HS-27A (cell line): ENCODE results near the gene ZNF621.
"Not testable (repeated sequence)": the region's sequence is repeated elsewhere in the genome, so short reads cannot be mapped to it uniquely, and the experiment has no call there.

Source experiments
- DNase-seq: peaks from one replicate; pipeline ENCODE4 v3.0.0-alpha.2; 2012; ENCODE audit warnings: low read depth, missing footprints

Gene ZNF621

GRCh38 chr3:40534283-40534682, 9.5 kb downstream of the ZNF621 start:
- no peak for DNase-seq

DNA sequence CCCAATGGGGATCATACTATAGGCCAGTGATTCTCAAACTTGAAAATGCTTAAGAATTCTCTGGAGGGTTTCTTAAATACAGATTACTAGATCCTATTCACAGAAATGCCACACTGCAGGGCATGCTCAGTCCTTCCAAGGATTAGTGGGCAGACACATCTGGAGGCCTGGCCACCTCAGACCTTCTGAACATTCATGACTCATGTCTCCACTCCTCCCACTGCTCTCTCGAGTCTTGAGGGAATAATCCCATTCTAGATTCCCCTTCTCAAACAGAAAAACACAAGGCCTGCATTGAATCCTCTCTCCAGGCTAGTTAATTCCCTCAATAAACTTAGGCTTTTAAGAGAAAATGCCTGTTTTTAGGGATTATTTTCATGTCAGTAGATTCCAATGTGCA, 22.1 kb downstream of the ZNF621 start:
- peak; percentile 24 for DNase-seq

GRCh38 chr3:40550167-40550566, 25.4 kb downstream of the ZNF621 start:
- no peak for DNase-seq

- no peak for DNase-seq
These were observed 32.9 kb downstream of the ZNF621 start for GRCh38 chr3:40557575-40558161.

DNA sequence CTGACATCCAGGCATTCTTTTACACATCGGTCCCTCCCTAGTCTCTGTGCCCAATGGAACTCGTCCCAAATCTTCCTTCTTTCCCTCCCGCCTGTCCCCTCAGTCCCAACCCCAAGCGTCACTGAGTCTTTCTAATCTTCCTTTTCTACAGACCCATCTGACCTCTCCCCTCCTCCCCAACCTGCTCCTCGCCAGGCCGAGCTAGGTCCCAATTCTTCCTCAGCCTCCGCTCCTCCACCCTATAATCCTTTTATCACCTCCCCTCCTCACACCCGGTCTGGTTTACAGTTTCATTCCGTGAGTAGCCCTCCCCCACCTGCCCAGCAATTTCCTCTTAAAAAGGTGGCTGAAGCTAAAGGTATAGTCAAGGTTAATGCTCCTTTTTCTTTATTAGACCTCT, 37.7 kb downstream of the ZNF621 start:
- DNase-seq, result not testable (repeated sequence)

GRCh38 chr3:40565629-40566028, 40.9 kb downstream of the ZNF621 start:
- not testable (repeated sequence) for DNase-seq

DNA sequence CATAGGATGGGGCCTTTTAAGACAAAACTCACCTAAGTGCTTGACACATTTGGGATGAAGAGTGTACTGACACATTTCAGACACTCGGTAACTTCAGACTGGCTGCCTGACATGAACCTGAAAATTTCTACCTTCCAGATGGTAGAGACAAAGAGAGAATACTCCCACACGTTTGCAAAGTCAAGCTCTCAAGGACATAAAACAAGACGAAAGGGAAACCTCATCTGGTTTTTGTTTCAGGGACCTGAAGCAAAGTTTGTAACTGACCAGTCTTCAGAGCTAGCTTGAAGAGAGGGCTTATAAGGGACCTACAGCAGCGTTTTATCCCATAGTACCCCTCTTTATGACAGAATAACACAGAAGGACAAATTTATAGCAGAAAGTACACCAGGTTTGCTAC, 41.9 kb downstream of the ZNF621 start:
- no peak for DNase-seq

DNA sequence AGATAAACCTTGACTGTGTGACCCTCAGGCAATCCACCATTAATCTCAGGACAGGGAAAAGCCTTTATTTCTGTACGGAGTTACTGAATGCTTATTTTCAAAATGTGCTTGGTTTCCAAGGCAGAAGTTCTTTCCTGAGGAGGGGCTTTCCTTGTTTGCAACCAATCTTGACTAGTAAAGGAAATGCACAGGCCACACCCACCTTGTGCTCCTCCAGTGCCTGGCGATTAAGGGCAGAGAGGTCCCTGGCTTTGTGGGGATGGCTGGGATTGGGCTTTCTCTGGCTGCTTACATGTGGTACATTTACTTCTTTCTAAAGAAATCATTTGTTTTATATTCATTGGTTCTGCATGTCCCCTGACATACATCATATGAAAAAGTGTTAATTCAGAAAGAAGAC, 47.8 kb downstream of the ZNF621 start:
- no peak for DNase-seq

DNA sequence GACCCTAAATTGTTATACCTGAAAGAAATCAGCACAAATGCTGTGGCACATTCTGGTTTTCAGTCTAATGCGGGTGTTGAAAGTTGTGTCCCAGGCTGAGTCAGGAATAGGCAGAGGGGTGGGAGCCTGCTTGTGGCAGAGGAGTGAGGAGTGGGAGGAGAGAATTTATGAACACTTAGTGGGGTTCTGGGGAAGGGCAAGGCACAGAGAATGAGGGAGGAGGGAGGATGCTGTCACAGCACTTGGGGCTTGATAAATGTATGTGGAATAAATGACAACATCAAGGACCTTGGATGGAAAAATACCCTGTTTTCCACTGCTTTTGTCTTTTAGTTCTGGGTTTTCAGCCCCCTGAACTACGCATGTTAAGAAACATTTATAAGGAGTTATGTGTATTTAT, 49.3 kb downstream of the ZNF621 start:
- no peak for DNase-seq

DNA sequence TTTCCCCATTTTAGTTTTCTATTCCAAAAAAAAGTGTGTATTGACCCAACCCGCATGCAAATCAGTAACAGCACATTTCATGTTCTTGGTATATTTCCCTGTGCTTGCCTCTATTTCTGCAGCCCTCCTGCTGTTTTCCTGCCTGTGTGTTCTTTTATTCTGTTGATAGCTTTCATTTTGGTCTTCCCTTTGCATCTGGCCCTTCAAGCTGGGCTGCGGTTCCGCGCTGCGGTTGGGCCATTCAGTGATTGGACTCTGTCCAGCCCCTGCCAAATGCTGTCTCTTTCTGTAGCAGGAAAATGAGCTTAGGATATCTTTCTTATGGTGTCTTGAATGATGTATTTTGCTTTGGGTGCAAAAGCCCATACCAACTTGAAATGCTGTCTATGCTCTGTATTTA, 49.9 kb downstream of the ZNF621 start:
- DNase-seq, result no peak

- DNase-seq, result no peak
These were observed 51.6 kb downstream of the ZNF621 start for GRCh38 chr3:40576396-40576795.

DNA sequence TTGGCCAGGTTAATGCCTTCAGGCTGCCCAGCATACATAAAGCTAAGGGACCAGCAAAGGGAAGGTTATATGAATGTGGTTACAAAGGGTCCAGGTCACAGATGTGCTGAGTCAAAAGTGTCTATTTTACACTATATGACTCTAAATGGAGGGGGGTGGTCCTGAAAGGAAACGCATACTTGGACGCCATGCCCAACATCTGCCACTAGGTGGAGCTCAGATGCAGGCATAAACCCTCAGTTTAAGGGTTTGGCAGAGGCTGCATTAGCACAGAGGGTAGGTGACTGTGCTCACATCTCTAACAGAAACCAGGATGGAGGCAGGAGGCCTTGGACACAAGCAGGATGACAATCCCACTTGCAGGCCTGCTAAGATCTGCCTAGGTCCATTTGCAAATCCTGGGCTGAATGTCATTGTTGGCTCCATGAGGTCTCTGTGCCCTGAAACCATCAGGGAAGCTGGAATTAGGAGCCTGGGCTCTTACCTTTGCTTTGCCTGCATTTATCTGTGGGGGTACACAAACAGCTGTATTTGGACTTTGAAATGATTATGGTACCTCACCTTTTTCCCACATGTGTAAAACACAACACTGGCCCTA, 55.8 kb downstream of the ZNF621 start:
- DNase-seq, result peak; percentile 34

- no peak for DNase-seq
These were observed 56.4 kb downstream of the ZNF621 start for GRCh38 chr3:40581166-40581565.

DNA sequence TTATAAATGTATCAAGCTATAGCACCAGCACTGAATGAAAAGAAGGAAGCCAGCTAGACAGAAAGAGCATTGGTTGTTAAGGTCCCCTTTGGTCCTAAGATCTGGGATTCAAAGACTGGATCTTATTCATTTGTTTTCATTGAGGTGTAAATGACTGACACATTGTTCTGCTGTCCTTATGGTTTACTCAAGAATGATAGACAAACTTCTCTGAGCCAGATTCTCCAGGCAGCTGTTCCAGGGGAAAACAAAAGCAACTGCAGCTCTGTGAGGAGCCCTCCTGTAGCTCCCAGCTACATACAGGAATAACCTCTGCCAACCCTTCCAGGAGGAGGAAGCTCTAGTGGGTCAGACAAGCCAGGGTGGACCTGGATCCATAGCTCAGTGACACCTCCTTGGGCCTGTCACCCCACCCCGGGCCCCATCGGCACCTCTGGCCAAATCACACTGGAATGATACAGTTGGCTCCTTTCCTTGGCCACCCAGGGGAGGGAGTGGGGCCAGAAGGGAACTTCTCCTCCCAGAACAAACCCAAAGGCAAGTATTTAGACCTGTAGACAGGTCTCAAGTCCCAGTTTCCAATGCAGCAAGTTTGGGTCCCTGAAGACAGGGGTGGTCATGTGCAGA, 57.8 kb downstream of the ZNF621 start:
- no peak for DNase-seq

GRCh38 chr3:40583691-40584090, 58.9 kb downstream of the ZNF621 start:
- no peak for DNase-seq

- no peak for DNase-seq
These were observed 59.9 kb downstream of the ZNF621 start for GRCh38 chr3:40584625-40585189.

- no peak for DNase-seq
These were observed 60.7 kb downstream of the ZNF621 start for GRCh38 chr3:40585381-40586016.

DNA sequence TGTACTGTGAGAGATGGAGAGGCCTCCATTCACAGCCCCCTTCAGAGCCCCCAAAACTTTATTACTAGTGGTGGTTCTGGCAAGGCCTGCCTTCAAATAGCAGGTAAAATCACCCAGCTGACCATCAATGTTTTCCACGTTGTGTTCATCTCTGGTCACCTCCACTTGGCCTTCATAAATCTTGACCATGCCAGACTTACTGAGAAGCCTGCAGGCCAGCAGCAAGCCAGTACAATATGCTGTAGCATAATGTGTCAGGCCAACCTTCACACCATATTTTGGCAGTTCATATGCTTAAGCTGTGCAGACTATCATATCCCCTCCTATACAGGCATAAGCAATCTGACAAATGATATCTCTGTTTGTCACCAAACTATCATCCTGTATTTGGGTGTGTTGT, 62.1 kb downstream of the ZNF621 start:
- DNase-seq, result no peak

GRCh38 chr3:40588406-40588805, 63.6 kb downstream of the ZNF621 start:
- no peak for DNase-seq
